GM12891 (cell line): Measurements from ENCODE around the gene CYP26B1.

Experiments
- DNase-seq: peaks from one replicate; pipeline ENCODE4 v3.0.0; 2011; ENCODE audit warnings: low spot score; ENCODE audit not compliant: insufficient read length
- FAIRE-seq: peaks from 2 replicates; lab custom pipeline; 2011; peaks lifted over from hg19 to GRCh38; lab: Jason Lieb, UNC
- PAX5 ChIP-seq: IDR thresholded peaks from 2 replicates; pipeline ENCODE4 v1.6.1; 2011; ENCODE audit warnings: low read length, moderate library complexity, mild to moderate bottlenecking; ENCODE audit not compliant: insufficient read depth, severe bottlenecking
- POLR2A ChIP-seq: IDR thresholded peaks from 2 replicates; pipeline ENCODE4 v1.6.1; 2011; ENCODE audit warnings: low read depth, low read length, control low read depth
- POLR2AphosphoS5 ChIP-seq: IDR thresholded peaks from 2 replicates; pipeline ENCODE4 v1.6.1; 2011; ENCODE audit warnings: low read depth, low read length, control low read depth
- POU2F2 ChIP-seq: IDR thresholded peaks from 2 replicates; pipeline ENCODE4 v1.6.1; 2011; ENCODE audit warnings: low read depth, mild to moderate bottlenecking, control low read depth, low read length, moderate library complexity
- SPI1 ChIP-seq: IDR thresholded peaks from 2 replicates; pipeline ENCODE4 v1.6.1; 2011; ENCODE audit warnings: low read depth, low read length, control low read depth
- TAF1 ChIP-seq: IDR thresholded peaks from 2 replicates; pipeline ENCODE4 v1.6.1; 2011; ENCODE audit warnings: low read depth, low read length, control low read depth

CYP26B1 gene

GRCh38 chr2:72148837-72149555, 1.3 kb upstream of the CYP26B1 start:
- TF ChIP-seq POU2F2: no peak
- no peak for TF ChIP-seq PAX5
- no peak for TF ChIP-seq SPI1
- TF ChIP-seq POLR2AphosphoS5: no peak
- no peak for TF ChIP-seq TAF1
- no peak for TF ChIP-seq POLR2A
- FAIRE-seq (no peak), DNase-seq (no peak)

DNA sequence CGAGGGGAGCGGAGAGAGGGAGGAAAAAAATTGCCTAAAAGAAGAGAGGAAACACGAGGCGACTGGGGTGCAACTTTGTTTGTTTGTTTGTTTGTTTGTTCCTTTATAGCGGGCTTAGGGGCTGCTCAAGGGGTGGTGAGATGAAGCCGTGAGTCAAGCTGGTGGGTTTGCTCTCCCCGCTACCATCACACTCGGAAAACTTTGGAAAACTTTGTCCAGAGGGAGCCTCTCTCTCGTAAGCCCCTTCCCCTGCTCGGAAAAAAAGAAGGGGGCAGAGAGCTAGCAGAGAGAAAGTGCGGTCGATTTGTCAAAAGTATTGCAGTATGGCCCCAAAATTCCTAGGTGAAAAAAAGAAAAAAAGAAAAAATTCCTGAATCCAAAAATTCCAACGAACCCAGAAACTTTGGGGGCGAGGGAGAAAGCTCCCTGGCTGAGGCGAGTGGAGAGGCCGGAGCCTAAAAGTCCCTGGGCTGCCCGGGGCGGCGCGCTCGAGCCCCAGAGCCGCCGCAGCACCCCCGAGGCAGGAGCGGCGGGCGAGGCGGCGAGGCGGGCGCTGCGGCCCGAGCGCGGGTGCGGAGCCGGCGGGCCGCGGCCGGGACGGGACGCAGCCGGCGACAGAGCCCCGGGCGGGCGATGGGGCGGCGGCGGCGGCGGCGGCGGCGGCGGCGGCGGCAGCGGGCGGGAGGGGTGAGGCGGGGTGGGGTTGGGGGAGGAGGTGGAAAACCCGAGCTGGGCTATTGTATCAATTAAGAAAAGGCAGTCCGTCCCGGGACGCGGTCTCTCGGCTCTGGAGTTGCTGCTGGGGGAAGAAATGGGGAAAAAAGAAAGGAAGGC, 558 bp upstream of the CYP26B1 start:
- DNase-seq (no peak), FAIRE-seq (no peak)
- no peak for TF ChIP-seq POU2F2
- TF ChIP-seq TAF1: no peak
- TF ChIP-seq POLR2A: no peak
- no peak for TF ChIP-seq PAX5
- no peak for TF ChIP-seq POLR2AphosphoS5
- TF ChIP-seq SPI1: no peak

GRCh38 chr2:72146347-72147302, 1.0 kb downstream of the CYP26B1 start:
- DNase-seq (no peak), FAIRE-seq (no peak)
- TF ChIP-seq POLR2A (no peak), TAF1 (no peak), POU2F2 (no peak), PAX5 (no peak), SPI1 (no peak), POLR2AphosphoS5 (no peak)

GRCh38 chr2:72145658-72146329, 1.9 kb downstream of the CYP26B1 start:
- FAIRE-seq (no peak), DNase-seq (no peak)
- TF ChIP-seq POLR2AphosphoS5 (no peak), POU2F2 (no peak), SPI1 (no peak), PAX5 (no peak), POLR2A (no peak), TAF1 (no peak)

DNA sequence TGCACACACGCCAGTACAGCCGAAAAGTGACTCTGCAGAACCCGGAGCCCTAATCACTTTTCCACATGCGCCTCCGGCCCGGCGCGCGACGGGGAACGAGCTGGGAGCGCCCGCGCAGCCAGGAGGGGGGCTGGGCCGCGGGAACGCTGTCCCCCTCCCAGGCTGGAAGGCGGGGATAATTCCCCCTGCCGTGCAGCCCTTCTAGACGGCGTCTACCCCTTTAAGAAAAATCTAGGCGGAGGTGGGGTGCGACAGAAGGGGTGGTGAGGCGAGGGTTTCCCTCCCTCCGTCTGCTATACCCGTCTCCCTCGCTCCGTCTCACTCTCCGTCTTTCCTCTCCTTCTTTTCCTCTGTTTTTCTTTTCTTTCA, 2.4 kb downstream of the CYP26B1 start:
- FAIRE-seq (no peak), DNase-seq (no peak)
- TF ChIP-seq POLR2AphosphoS5 (no peak), PAX5 (no peak), SPI1 (no peak), POLR2A (no peak), POU2F2 (no peak), TAF1 (no peak)

DNA sequence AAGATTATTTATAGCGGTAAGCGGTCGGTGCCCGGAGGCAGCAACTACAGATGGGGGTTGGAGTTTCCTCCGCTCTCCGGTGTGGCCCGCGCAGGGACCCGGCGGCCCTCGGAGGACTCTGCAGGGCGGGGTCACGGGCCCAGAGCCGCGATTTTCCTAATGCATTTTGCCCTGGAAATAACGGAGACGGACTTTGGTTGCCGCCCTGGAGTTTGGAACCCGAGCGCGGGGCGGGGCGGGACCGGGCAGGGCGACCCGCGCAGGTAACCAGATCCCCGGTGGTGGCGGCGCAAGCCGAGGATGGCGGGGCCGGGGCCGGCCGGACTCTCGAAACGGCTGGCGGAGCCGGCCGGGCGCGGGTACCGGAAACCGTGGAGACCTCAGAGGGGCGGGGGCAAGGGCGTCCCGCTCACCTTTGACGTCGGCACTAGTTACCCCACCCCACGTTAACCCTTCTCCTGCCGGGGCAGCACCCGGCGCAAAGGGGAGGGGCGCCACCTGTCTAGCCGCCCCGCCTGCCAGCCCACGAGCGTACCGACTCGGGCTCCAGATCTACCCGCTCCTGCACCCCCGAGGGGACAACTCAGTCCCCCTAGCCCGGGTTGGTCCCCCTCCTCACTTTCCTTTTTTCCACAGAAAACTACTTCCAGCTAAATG, 2.9 kb downstream of the CYP26B1 start:
- DNase-seq: no peak
- no peak for FAIRE-seq
- TF ChIP-seq POLR2A (no peak), PAX5 (no peak), POU2F2 (no peak)

GRCh38 chr2:72144274-72144631, 3.4 kb downstream of the CYP26B1 start:
- FAIRE-seq (no peak), DNase-seq (no peak)
- TF ChIP-seq TAF1 (no peak), PAX5 (no peak), POLR2A (no peak), POLR2AphosphoS5 (no peak), SPI1 (no peak), POU2F2 (no peak)

DNA sequence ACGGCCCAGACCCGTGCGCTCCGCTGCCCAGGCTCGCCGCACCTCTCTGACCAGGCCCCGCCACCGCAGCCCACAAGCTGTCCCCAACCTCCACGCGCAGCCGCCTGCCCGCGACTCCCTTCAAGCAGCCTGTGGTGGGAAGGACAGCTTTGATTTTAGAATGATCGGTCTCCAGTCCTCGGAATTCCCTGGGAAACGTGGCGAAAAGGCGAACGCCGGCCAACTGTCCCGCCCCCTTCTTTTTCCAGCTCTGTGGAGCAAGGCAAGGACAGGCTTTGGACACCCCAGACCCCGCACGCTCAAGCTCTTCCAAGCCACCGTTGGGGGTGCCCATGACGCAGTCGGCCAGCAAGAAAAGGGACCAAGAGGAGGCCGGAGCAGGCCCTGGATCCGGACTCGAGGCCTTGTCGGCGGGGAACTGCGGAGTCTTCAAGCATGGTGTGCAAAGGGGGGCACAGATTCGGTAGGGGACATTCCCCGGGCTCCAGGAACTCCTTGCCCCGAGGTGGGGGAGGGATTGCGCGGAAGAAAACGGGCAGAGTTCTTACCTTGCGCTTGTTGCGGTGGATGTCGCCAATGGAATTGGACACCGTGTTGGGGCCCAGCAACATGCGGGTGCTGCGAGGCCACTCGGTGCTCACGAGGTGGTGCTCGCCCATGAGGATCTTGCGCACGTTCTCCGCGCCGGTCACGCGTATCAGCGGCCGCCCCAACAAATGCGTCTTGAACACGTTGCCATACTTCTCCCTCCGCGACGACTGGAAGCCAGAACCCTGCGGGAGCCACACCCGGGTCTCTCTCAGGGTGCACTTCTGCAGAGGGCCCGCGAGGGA, 4.0 kb downstream of the CYP26B1 start:
- no peak for FAIRE-seq
- no peak for TF ChIP-seq SPI1
- DNase-seq: no peak
